Measurements from ENCODE around the gene SEC14L3.

- TF ChIP-seq FOXA1 (IDR thresholded peaks at IDR 0.05) (no peak), BHLHE40 (IDR thresholded peaks at IDR 0.05; ENCODE audit: borderline replicate concordance) (no peak), NFRKB (IDR thresholded peaks at IDR 0.05) (no peak)
Measured at GRCh38 chr22:30413745-30414524, 57.9 kb downstream of the SEC14L3 start.
